Left ventricle myocardium inferior (tissue), 1 donor: ENCODE measurements around the gene TTC32. TPM values are rescaled to one million over a fixed set of nuclear protein-coding genes. Genes with fewer than 3 reads are reported as not detected.

Experiments used
- DNase-seq: peaks from one replicate; pipeline ENCODE4 v3.0.0-alpha.2; 2020
- H3K27ac ChIP-seq: fragments of 200-600 bp; replicated peaks from 2 replicates; pipeline ENCODE4 v1.8.0; 2021
- H3K27me3 ChIP-seq: fragments of 200-600 bp; 2 replicates; pipeline ENCODE4 v1.8.0; 2021; ENCODE audit warnings: low read depth
- H3K36me3 ChIP-seq: fragments of 200-600 bp; 2 replicates; pipeline ENCODE4 v1.8.0; 2021
- H3K4me1 ChIP-seq: fragments of 200-600 bp; 2 replicates; pipeline ENCODE4 v1.8.0; 2021
- H3K4me3 ChIP-seq: fragments of 200-600 bp; 2 replicates; pipeline ENCODE4 v1.8.0; 2021; ENCODE audit warnings: mild to moderate bottlenecking, moderate library complexity
- H3K9me3 ChIP-seq: fragments of 200-600 bp; replicated peaks from 2 replicates; pipeline ENCODE4 v1.8.0; 2021
- intact Hi-C: fragments of 100-400 bp; cut with micrococcal nuclease; formaldehyde crosslinking; loops from one replicate; pipeline ENCODE4 v1.11.0; 2022
- total RNA-seq: library from RNA; stranded (reverse); fragmentation: NEBNext Ultra II Directional; extraction: Animal tissue kit (Norgen Biotek cat#: 25700); gene quantifications from one replicate; pipeline ENCODE4 v1.2.1, GENCODE V29; 2021
- TF ChIP-seq, protein P1 (sequence below): fragments of 200-600 bp; IDR thresholded peaks from 2 replicates; pipeline ENCODE4 v1.8.0; 2021; ENCODE audit warnings: antibody characterized with exemption, mild to moderate bottlenecking, borderline replicate concordance
- donor health status: DM: no; HTN: yes; CAD: no; lungs with severe emphysema.

The TTC32 gene
- total RNA-seq, 1 donor from 2014 or later = 4.9 TPM

GRCh38 chr2:19876751-19877150 is 25.0 kb downstream of the TTC32 start:
- Histone ChIP-seq H3K4me3 (no peak overlapping the region), H3K27me3 (no peaks in the 10 kb centered on the region), H3K4me1 (no peaks in the 10 kb centered on the region), H3K9me3 (no peaks in the 10 kb centered on the region), H3K27ac (no peak overlapping the region), H3K36me3 (no peaks in the 10 kb centered on the region)
- TF ChIP-seq, protein P1, sequence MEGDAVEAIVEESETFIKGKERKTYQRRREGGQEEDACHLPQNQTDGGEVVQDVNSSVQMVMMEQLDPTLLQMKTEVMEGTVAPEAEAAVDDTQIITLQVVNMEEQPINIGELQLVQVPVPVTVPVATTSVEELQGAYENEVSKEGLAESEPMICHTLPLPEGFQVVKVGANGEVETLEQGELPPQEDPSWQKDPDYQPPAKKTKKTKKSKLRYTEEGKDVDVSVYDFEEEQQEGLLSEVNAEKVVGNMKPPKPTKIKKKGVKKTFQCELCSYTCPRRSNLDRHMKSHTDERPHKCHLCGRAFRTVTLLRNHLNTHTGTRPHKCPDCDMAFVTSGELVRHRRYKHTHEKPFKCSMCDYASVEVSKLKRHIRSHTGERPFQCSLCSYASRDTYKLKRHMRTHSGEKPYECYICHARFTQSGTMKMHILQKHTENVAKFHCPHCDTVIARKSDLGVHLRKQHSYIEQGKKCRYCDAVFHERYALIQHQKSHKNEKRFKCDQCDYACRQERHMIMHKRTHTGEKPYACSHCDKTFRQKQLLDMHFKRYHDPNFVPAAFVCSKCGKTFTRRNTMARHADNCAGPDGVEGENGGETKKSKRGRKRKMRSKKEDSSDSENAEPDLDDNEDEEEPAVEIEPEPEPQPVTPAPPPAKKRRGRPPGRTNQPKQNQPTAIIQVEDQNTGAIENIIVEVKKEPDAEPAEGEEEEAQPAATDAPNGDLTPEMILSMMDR = no peak
- intact Hi-C loops = no loop called here
- no peak for DNase-seq

DNA sequence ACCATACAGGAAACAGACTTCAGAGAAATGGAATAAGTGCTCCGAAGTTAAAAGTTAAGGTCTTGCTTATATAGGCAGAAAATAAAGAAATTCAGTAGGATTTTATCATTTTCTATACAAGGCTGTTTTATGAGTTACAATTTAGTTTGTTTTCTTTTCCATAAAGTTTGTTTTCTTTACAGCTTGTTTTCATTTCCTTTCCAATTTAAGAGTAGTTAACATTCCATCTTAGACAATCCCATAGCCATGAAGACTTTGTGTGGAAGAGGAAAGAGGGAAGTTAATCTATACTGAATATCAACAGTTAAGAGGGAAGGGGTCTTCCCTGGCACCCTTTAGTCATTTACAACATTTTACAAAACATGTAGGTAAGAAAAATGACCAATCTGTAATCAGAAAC is 26.5 kb downstream of the TTC32 start:
- Histone ChIP-seq H3K4me3 (no peak overlapping the region), H3K27me3 (no peaks in the 10 kb centered on the region), H3K9me3 (no peaks in the 10 kb centered on the region), H3K27ac (no peak overlapping the region), H3K36me3 (no peaks in the 10 kb centered on the region), H3K4me1 (no peaks in the 10 kb centered on the region)
- TF ChIP-seq, protein P1 = no peak
- no peak for DNase-seq
- intact Hi-C loops = no loop called here

- H3K4me1 ChIP-seq = no peaks in the 10 kb centered on the region
- intact Hi-C loops = no loop called here
- no peaks in the 10 kb centered on the region for H3K9me3 ChIP-seq
- DNase-seq = no peak
- H3K4me3 ChIP-seq = no peak overlapping the region
- no peaks in the 10 kb centered on the region for H3K27me3 ChIP-seq
- TF ChIP-seq, protein P1 = no peak
- no peak overlapping the region for H3K27ac ChIP-seq
- H3K36me3 ChIP-seq = no peaks in the 10 kb centered on the region
Observed at GRCh38 chr2:19874726-19875125, 27.1 kb downstream of the TTC32 start.

- Histone ChIP-seq H3K27me3 (peaks cover 13% of the 10 kb centered on the region), H3K36me3 (no peaks in the 10 kb centered on the region), H3K4me3 (no peak overlapping the region), H3K4me1 (peaks cover 12% of the 10 kb centered on the region), H3K27ac (no peak overlapping the region), H3K9me3 (no peaks in the 10 kb centered on the region)
- intact Hi-C loops = no loop called here
- TF ChIP-seq, protein P1 = no peak
- no peak for DNase-seq
Observed at GRCh38 chr2:19873014-19873413, 28.8 kb downstream of the TTC32 start.

GRCh38 chr2:19872302-19872701 is 29.5 kb downstream of the TTC32 start:
- no peaks in the 10 kb centered on the region for H3K9me3 ChIP-seq
- H3K27me3 ChIP-seq = peaks cover 13% of the 10 kb centered on the region
- no peak for DNase-seq
- H3K4me3 ChIP-seq = no peak overlapping the region
- H3K27ac ChIP-seq = no peak overlapping the region
- TF ChIP-seq, protein P1 = no peak
- intact Hi-C loops = no loop called here
- peaks cover 12% of the 10 kb centered on the region for H3K4me1 ChIP-seq
- H3K36me3 ChIP-seq = no peaks in the 10 kb centered on the region

DNA sequence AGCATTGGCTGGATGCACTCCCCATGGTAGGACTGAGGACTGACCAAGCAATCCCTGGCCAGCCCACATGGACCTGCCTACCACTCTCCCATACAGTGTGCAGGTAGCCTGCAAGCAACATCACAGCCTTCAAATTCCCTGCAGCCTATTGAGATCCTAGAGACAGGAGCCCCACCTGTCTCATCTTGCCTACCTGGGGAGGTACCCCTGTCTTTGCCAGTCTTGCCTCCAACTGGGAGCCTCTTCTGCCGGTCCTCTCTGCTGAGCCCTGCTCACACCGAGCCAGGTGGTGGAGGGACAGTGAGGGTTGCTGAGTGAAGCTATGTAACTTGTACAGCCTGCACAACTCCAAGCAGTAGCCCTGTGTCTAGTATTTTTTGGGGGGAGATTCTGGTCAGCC is 29.9 kb downstream of the TTC32 start:
- no peak overlapping the region for H3K4me3 ChIP-seq
- intact Hi-C loops = no loop called here
- H3K4me1 ChIP-seq = peaks cover 12% of the 10 kb centered on the region

More for the DNA sequence above, 29.9 kb downstream of the TTC32 start:
- Histone ChIP-seq H3K27ac (no peak overlapping the region), H3K36me3 (no peaks in the 10 kb centered on the region), H3K27me3 (peaks cover 13% of the 10 kb centered on the region), H3K9me3 (no peaks in the 10 kb centered on the region)
- no peak for DNase-seq
- TF ChIP-seq, protein P1 = no peak
